Measurements from ENCODE around the gene MAN2B2. TPM values are rescaled to one million over a fixed set of nuclear protein-coding genes. Genes with fewer than 3 reads are reported as not detected.

MAN2B2 gene
- total RNA-seq, 1 donor from 2014 or later: 24.0 TPM

DNA sequence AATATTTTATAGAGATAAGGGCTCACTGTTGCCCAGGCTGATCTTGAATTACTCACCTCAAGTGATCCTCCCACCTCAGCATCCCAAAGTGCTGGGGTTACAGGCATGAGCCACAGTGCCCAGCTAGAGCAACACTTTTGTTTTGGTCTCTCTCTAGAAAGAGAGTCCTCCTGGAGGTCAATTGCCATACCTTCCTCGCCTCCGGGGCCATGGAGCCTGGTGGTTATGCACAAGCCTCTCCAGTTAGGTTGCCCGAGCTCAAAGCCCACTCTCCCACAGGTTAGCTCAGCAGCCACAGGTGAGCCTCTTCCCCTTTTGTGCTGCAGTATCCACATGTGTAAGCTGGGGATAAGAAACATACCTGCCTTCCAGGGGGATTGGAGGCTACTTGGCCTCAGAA is 24.2 kb upstream of the MAN2B2 start:
- Histone ChIP-seq H3K4me3 (ENCODE audit: low read depth, low read length) (no peak overlapping the region), H3K27me3 (ENCODE audit: control insufficient read depth, insufficient read depth, low read length) (peaks cover 24% of the 10 kb centered on the region), H3K36me3 (ENCODE audit: control insufficient read depth, insufficient read depth, low read length) (no peaks in the 10 kb centered on the region)
- TF ChIP-seq, protein P1, sequence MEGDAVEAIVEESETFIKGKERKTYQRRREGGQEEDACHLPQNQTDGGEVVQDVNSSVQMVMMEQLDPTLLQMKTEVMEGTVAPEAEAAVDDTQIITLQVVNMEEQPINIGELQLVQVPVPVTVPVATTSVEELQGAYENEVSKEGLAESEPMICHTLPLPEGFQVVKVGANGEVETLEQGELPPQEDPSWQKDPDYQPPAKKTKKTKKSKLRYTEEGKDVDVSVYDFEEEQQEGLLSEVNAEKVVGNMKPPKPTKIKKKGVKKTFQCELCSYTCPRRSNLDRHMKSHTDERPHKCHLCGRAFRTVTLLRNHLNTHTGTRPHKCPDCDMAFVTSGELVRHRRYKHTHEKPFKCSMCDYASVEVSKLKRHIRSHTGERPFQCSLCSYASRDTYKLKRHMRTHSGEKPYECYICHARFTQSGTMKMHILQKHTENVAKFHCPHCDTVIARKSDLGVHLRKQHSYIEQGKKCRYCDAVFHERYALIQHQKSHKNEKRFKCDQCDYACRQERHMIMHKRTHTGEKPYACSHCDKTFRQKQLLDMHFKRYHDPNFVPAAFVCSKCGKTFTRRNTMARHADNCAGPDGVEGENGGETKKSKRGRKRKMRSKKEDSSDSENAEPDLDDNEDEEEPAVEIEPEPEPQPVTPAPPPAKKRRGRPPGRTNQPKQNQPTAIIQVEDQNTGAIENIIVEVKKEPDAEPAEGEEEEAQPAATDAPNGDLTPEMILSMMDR (IDR thresholded peaks at IDR 0.05; ENCODE audit: insufficient read depth, low read length, poor library complexity, severe bottlenecking): no peak
- no peak for DNase-seq (ENCODE audit: low read depth)

DNA sequence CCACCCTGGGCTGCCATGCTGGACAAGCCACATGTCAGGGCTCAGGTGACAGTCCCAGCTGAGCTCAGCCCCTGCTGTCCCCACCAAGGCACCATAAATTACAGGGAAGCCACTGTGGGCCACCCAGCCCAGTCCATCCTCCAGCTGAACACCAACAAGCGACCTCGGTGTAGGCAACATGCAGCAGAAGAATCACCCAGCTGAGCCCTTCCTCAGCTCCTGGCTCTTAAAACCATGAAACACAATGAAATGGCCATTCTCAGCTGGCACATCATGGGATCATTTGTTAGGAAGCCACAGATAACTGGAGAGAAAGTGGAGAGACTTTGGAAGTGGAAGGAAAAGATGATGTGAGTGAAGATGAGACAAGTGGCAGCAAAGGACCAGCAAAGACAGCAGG is 23.3 kb upstream of the MAN2B2 start:
- peaks cover 27% of the 10 kb centered on the region for H3K27me3 ChIP-seq (ENCODE audit: control insufficient read depth, insufficient read depth, low read length)
- no peak for DNase-seq (ENCODE audit: low read depth)
- H3K4me3 ChIP-seq (ENCODE audit: low read depth, low read length): no peak overlapping the region
- TF ChIP-seq, protein P1 (IDR thresholded peaks at IDR 0.05; ENCODE audit: insufficient read depth, low read length, poor library complexity, severe bottlenecking): no peak
- no peaks in the 10 kb centered on the region for H3K36me3 ChIP-seq (ENCODE audit: control insufficient read depth, insufficient read depth, low read length)

DNA sequence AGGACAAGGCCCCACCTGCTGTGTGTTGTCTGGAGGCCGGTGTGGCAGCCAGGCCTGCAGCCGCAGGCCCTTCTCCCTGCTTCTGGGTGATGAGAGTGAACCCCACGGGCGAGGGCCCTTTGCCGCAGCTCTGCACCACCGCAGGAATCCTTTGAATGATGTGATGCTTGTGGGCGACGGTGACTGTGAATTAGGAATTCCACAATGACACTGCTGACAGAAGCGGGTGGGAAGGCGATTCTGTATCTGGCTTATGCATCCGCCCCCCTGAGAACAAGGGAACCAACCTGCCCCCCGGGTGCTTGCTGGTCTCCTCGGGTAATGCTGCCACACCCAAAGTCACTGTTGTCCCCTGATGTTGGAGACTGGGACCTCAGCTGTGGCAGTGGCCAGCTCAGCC is 19.5 kb upstream of the MAN2B2 start:
- Histone ChIP-seq H3K36me3 (ENCODE audit: control insufficient read depth, insufficient read depth, low read length) (no peaks in the 10 kb centered on the region), H3K27me3 (ENCODE audit: control insufficient read depth, insufficient read depth, low read length) (peaks cover 44% of the 10 kb centered on the region), H3K4me3 (ENCODE audit: low read depth, low read length) (no peak overlapping the region)
- no peak for DNase-seq (ENCODE audit: low read depth)
- TF ChIP-seq, protein P1 (IDR thresholded peaks at IDR 0.05; ENCODE audit: insufficient read depth, low read length, poor library complexity, severe bottlenecking): no peak

DNA sequence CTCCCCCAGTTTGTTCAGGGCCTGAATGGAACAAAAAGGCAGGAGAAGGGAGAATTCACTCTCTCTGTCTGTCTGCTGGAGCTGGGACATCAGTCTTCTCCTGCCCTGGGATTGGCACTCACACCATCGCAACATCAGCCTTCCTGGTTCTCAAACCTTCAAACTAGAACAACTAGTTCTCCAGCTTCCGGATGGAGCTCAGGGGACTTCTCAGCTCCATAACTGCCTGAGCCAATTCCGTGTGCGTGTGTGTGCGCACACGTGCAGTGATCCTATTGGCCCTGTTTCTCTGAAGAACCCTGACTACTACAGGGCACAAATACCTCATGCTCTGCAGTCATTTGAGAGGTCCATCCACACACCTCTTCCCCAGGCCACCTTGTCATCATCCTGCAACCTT is 18.7 kb upstream of the MAN2B2 start:
- no peak for DNase-seq (ENCODE audit: low read depth)
- no peaks in the 10 kb centered on the region for H3K36me3 ChIP-seq (ENCODE audit: control insufficient read depth, insufficient read depth, low read length)
- no peak overlapping the region for H3K4me3 ChIP-seq (ENCODE audit: low read depth, low read length)
- TF ChIP-seq, protein P1 (IDR thresholded peaks at IDR 0.05; ENCODE audit: insufficient read depth, low read length, poor library complexity, severe bottlenecking): no peak
- peaks cover 45% of the 10 kb centered on the region for H3K27me3 ChIP-seq (ENCODE audit: control insufficient read depth, insufficient read depth, low read length)

DNA sequence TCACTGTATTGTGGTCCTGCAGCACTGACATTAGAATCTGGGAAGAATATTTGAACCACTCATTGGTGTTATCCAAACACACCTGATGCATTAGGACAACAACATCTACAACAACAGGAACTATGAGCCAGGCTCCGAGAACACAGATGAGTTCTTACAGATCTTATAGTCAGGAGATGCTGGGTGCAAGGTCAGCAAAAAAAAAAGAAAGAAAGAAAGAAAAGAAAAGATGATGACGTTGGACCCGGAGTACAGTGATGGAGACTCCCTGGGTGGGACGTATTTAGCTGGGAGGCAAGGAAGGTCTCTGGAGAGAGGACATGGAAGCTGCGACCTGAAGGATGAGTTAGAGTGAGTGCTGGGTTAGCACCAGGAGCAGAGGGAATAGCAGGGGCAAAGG is 17.8 kb upstream of the MAN2B2 start:
- no peak for DNase-seq (ENCODE audit: low read depth)
- no peak overlapping the region for H3K4me3 ChIP-seq (ENCODE audit: low read depth, low read length)
- H3K27me3 ChIP-seq (ENCODE audit: control insufficient read depth, insufficient read depth, low read length): peaks cover 53% of the 10 kb centered on the region
- no peaks in the 10 kb centered on the region for H3K36me3 ChIP-seq (ENCODE audit: control insufficient read depth, insufficient read depth, low read length)
- TF ChIP-seq, protein P1 (IDR thresholded peaks at IDR 0.05; ENCODE audit: insufficient read depth, low read length, poor library complexity, severe bottlenecking): no peak

DNA sequence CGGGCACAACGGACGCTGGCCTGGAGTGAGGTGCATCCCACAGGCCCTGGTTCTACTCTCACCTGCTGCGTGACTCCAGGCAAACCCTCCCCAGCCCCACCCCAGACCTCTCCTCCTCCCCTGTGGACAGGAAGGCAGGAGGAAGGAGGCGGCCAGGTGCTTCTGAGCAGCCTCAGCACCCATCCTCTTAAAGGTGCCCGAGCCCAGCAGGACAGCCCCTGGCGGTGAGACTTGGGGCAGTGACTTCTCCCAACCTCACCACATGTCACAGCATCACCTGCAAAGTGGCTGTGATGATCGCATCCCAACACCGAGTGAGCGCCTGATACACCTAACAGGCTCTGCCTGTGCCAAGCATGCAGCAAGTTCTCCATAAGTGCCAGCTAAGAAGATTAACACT is 17.1 kb upstream of the MAN2B2 start:
- Histone ChIP-seq H3K27me3 (ENCODE audit: control insufficient read depth, insufficient read depth, low read length) (peaks cover 59% of the 10 kb centered on the region), H3K4me3 (ENCODE audit: low read depth, low read length) (no peak overlapping the region), H3K36me3 (ENCODE audit: control insufficient read depth, insufficient read depth, low read length) (no peaks in the 10 kb centered on the region)
- no peak for DNase-seq (ENCODE audit: low read depth)
- TF ChIP-seq, protein P1 (IDR thresholded peaks at IDR 0.05; ENCODE audit: insufficient read depth, low read length, poor library complexity, severe bottlenecking): no peak

Data from kidney epithelial cell (primary cell).